HG02943 (cell line): ENCODE results near the gene KIF21A.

ENCODE experiments used
- ATAC-seq: cut with Tn5 transposase; IDR thresholded peaks from one replicate; pipeline ENCODE4 v1.9.1; 2021; ENCODE audit warnings: mild to moderate bottlenecking, low read depth, moderate library complexity; ENCODE audit not compliant: unreplicated experiment

The KIF21A gene

DNA sequence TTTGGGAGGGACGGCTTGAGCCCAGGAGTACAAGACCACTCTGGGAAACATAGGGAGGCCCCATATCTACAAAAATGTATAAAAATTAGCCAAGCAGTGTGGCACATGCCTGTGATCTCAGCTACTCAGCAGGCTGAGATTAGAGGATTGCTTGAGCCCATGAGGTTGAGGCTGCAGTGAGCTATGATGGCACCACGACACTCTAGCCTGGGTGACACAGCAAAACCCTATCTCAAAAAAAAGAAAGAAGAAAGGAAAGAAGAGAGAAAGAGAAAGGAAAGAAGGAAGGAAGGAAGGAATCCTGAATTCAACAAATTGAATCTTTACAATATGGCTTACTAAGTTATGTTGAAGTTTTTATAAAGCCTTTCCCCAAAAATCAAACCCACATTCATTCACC is 2.1 kb downstream of the KIF21A start:
- ATAC-seq = no peak

DNA sequence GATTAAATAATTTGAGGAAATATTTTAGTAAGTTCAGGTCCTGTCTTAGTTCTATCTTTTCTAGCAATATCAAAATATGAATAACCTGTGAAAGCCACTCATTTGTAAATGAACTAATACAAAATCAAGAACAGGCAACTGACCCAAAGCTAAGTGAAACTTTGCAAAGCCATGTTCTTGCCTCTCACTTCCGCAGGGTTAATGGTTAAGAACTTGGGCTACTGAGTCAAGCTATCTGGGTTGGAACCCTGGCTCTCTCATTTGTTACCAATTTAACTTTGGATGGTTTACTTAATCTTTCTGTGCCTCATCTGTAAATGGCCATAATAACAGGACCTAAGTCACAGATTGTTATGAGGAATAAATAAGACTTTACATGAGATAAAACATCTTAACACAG is 2.8 kb downstream of the KIF21A start:
- ATAC-seq = no peak

GRCh38 chr12:39435531-39435930 is 7.4 kb downstream of the KIF21A start:
- ATAC-seq = no peak

DNA sequence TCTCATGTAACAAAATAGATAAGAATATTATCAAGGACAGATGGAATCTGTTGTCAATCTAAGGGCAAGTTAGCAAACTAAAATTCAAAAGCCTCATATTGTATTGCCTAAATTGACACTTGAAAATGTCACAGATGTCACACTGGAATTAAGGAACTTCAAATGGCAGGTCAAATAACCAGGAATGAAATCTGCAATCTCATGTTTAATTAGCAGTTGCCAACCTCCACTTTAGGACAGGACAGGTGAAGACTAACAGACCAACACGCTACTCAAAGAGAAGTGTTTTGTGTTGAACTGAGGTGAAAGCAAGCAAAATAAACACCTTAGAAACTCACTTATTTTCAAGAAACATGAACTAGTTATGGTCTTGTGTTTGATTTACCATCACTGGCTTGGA is 11.1 kb downstream of the KIF21A start:
- ATAC-seq = no peak

DNA sequence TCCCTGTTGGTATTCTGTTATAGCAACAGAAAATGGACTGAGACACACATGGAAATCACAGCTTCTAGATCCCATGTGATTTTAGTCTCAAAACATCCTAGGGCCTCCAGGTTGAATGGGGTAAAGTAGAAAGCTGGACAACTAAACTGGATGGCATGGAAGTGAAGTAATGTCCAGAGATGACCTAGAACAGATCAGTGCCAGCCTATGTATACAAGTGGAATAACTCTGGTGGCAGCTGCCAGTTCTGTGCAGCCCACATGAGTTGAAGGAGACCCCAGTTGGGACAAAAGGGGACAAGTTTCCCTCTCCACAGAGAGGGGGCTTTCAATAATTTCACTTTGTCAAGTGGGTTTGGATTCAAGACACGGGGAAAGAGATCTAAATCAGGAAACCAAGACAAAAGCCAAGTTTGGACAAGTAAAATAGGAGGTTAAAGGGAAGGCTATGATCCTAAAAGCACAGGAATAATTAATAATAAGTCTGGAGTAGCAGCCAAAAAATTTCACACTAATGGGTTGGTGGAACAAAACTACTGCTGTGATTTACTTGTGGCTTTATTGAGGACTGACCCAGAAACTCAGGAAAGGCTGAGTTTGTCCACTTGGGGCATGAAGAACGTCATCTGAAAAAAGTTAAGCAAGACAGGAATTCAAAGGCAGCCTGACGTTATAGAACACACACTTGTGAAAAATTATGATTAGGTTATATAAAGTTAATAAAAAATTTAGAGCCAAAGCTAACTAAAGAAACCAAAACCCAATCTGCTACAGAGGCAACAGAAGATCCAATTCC is 11.7 kb downstream of the KIF21A start:
- ATAC-seq = no peak

- ATAC-seq = no peak
These were observed 13.1 kb downstream of the KIF21A start for GRCh38 chr12:39429809-39430208.

DNA sequence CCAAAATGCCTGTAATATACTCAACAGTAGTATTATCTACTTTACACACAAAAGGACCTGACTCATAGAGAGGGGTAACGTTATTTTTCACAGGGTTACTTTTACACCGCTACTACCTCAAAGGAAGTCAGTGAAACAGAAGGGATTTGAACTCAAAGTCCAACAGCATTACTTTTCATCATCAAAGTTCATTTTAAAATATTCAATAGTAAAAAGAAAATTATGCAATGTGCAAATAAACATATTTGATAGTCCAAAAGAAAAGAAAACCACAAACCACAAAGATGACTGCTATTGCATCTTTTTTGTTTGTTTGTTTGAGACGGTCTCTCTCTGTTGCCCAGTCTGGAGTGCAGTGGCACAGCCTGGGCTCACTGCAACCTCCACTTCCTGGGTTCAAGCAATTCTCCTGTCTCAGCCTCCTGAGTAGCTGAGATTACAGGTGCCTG is 15.5 kb downstream of the KIF21A start:
- ATAC-seq = no peak

DNA sequence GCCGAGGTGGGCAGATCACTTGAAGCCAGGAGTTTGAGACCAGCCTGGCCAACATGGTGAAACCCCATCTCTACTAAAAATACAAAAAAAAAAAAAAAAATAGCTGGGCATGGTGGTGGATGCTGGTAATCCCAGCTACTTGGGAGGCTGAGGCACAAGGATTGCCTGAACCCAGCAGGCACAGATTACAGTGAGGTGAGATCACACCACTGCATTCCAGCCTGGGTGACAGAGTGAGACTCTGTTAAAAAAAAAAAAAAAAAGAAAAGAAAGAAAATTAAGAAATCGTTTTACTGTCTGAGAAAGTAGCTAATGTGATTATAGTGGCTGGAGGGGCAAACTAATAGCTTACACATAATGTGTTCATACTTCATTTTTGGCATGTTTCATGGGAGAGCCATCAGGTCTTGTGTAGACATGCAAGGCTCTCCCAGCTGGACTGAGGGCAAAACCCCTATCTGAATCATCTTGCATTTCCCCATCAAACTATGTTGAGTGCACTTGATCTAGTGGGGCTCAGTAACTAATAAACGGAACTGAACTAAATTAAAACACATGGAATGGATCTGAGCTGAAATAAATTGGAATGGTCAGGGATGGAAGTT is 16.2 kb downstream of the KIF21A start:
- no peak for ATAC-seq

DNA sequence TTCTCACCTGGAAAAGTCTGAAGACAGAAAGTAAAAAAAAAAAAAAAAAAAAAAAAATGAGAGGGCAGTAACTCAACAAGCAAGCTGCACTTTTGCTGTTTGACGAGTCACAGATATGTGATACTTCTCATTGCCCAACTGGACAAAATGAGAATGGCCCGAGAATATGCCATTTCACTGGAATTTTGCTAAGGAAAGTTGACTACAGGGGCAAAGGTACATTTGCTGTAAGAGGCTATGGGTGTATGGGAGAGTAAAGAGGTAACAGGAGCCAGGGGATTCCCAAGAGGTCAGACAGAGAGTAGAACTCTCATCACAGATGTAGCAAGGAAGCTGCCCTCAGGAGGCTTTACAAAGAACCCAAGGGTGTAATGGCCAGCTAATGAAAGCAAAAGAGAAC is 22.9 kb downstream of the KIF21A start:
- no peak for ATAC-seq

GRCh38 chr12:39419471-39419870 is 23.4 kb downstream of the KIF21A start:
- ATAC-seq = no peak

- ATAC-seq = no peak
These were observed 25.0 kb downstream of the KIF21A start for GRCh38 chr12:39417916-39418315.

DNA sequence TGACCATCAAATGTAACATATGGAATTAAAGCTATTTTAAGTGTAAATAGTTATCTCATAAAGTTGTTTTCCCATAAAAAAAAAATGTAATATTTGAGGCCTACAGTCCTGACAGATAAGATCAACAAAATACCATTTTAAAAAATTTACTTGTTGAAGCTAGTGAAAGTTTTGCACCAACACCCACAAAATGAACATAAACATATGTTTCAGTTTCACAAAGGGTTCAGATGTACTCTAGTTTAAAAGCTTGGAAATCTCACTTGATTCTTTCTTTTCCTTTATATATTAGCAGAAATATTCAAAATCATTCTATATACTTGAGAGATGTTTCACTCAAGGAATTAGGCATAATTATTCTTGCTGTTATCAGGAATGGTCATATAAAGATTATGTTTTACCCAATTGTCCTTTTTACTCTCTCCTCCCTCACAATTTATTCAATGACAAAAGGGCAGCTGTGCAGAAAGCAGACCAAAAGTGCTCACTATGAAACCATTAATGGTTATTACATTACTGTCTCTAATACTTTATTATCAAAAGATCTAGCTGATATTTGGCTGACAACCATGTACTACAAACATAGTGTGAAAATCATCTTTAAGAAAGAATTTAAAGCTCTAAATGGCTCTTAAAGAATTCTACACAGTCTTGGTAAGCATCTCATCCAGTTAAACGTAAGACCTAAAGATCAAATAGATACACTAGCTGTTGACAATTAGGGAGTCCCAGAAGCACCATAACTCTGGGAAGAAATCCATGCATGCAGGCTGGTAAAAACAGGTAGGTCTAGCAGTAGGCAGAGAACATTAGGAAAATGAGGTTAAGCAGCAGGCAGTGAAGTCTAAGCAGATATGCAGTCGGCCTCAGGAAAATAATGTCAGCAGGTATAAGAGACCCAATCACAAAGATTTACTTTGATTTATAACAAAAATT is 28.8 kb downstream of the KIF21A start:
- no peak for ATAC-seq

DNA sequence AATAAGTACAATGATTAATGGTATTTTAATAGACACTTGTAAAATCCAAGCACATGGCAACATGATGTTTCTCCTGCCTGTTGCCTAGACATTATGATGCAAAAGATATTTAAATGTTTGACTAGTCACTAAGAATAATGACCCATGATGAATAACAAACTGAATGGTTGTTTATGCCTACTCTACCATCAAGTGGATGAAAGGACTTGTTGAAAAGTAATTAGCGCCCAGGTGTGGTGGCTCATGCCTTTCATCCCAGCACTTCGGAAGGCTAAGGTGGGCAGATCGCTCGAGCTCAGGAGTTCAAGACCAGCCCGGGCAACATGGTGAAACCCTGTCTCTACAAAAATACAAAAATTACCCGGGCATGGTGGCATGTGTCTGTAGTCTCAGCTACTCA is 30.7 kb downstream of the KIF21A start:
- no peak for ATAC-seq

- ATAC-seq = no peak
These were observed 36.7 kb downstream of the KIF21A start for GRCh38 chr12:39406262-39406661.

DNA sequence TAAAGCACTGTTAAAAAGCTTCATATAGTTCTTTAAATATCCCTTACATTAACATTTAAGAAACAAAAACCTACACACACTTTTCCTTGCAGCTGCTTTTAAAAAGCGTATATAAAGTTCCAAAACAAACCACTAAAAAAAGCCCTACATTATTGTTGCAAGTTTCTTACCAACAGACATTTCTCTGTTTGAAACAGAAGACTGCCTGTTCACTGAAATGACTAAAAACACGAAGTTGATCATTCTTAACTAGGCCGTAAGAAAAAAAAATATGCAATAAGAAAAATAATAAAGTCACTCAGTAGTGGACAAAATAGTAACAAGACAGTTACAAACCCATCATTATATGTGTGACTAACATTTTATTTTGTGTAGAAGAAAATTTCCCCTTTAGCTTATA is 37.3 kb downstream of the KIF21A start:
- ATAC-seq = no peak

DNA sequence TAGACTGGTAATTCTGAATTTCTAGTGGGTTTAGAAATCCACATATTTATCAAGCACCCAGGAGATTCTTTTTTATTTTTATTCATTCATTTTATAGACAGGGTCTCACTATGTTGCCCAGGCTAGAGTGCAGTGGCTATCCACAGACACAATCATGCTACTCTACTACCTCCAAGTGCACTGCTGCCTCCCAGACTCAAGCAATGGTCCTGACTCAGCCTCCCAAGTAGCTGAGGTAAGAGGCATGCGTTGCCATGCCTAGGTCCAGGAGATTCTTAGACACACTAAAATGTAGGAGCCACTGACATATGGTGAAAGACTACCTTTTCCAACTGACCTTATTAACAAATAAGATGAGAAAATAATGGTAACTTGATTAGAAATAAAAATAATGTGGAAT is 38.9 kb downstream of the KIF21A start:
- no peak for ATAC-seq

- ATAC-seq = no peak
These were observed 39.5 kb downstream of the KIF21A start for GRCh38 chr12:39403376-39403775.

GRCh38 chr12:39402922-39403321 is 40.0 kb downstream of the KIF21A start:
- ATAC-seq = no peak

DNA sequence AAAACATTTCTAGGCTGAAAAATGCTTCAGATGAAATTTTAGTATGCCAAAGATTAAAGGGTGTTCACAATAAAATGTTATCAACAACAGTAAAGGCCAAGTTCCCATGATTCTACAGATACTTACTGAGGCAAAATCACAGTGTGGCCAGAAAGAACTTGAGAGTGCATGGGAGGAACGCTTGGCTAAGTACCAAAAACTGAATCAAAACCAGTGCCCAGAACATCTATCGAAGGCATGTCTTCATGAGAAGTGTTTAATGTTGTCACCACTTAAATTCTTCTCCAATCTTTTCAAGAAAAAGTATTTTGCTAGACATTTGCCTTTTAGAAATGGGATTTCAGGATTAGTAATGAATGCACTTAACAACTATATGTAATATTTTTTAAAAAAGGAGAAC is 41.5 kb downstream of the KIF21A start:
- no peak for ATAC-seq

DNA sequence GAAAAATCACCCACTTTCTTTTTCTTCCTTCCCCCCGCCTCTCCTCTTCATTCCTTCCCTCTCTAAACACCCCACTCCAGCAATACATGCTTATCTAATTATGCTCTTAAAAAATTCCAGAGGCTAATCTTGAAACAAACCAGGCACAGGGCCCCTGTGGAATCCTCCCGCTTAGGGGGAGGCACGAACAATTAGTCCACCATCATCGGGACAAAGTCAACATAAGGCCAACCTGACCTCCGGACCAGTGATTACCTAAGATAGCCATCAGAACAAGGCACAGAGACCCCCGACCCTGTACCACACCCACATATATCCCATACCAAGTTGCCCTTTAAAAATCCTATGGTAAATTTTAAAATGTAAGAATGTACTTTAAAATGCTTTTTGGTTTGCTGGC is 47.1 kb downstream of the KIF21A start:
- ATAC-seq = no peak

- no peak for ATAC-seq
These were observed 49.0 kb downstream of the KIF21A start for GRCh38 chr12:39393890-39394289.
